D341Med (cell line): ENCODE data around the gene IL18.
"Not testable (repeated sequence)": the region's sequence is repeated elsewhere in the genome, so short reads cannot be mapped to it uniquely, and the experiment has no call there.

Experiments
- DNase-seq: peaks from one replicate; pipeline ENCODE4 v3.0.0; 2012; ENCODE audit warnings: low spot score

IL18 gene

GRCh38 chr11:112121981-112122615 is 41.8 kb downstream of the IL18 start:
- no peak for DNase-seq

GRCh38 chr11:112118176-112118575 is 45.7 kb downstream of the IL18 start:
- DNase-seq = no peak

- no peak for DNase-seq
Observed at GRCh38 chr11:112115386-112115785, 48.5 kb downstream of the IL18 start.

GRCh38 chr11:112114460-112114859 is 49.4 kb downstream of the IL18 start:
- no peak for DNase-seq

- DNase-seq = peak; percentile 58
Observed at GRCh38 chr11:112113539-112114457, 50.1 kb downstream of the IL18 start.

- no peak for DNase-seq
Observed at GRCh38 chr11:112106070-112106469, 57.8 kb downstream of the IL18 start.

- no peak for DNase-seq
Observed at GRCh38 chr11:112103446-112103845, 60.4 kb downstream of the IL18 start.

- no peak for DNase-seq
Observed at GRCh38 chr11:112100462-112100861, 63.4 kb downstream of the IL18 start.

GRCh38 chr11:112097734-112098528 is 66.0 kb downstream of the IL18 start:
- DNase-seq = no peak

- DNase-seq = no peak
Observed at GRCh38 chr11:112096194-112096593, 67.7 kb downstream of the IL18 start.

GRCh38 chr11:112095302-112095701 is 68.6 kb downstream of the IL18 start:
- DNase-seq = not testable (repeated sequence)
